AG04450 (cell line): ENCODE results near the gene PEX26. TPM values are rescaled to one million over a fixed set of nuclear protein-coding genes. Genes with fewer than 3 reads are reported as not detected.

Source experiments
- CTCF ChIA-PET: fragments of 300-600, 350-600 bp; formaldehyde crosslinking; extraction: SDS; loops from one replicate; lab custom pipeline; 2022; ENCODE audit warnings: antibody characterized with exemption, inconsistent platforms; lab: Charles Lee
- POLR2A ChIA-PET: fragments of 350-600 bp; formaldehyde crosslinking; extraction: SDS; loops from one replicate; lab custom pipeline; 2021; ENCODE audit warnings: antibody characterized with exemption, inconsistent platforms; lab: Yijun Ruan, JAX
- DNase-seq: peaks from one replicate; pipeline ENCODE4 v3.0.0-alpha.2; 2011; ENCODE audit warnings: low read depth, low spot score
- H3K27ac ChIP-seq: one replicate; pipeline ENCODE4 v1.5.1; 2012; ENCODE audit warnings: low read depth, low read length, control low read depth
- H3K27me3 ChIP-seq: one replicate; pipeline ENCODE4 v1.6.0; 2012; ENCODE audit warnings: low read length; ENCODE audit not compliant: control insufficient read depth, insufficient read depth
- H3K4me3 ChIP-seq: 2 replicates; pipeline ENCODE4 v1.5.1; 2011; ENCODE audit warnings: mild to moderate bottlenecking, low read depth, low read length, control low read depth
- H3K9me3 ChIP-seq: 2 replicates; pipeline ENCODE4 v1.5.1; 2012; ENCODE audit warnings: low read length; ENCODE audit not compliant: control insufficient read depth, insufficient read depth
- polyA plus RNA-seq: library from polyadenylated mRNA; depleted of rRNA; stranded (reverse); fragments of >200 nt; gene quantifications from 2 replicates; pipeline ENCODE4 v1.2.3, GENCODE V29; 2011
- TF ChIP-seq, protein P1 (sequence below): IDR thresholded peaks from 2 replicates; pipeline ENCODE4 v1.5.1; 2011; ENCODE audit warnings: low read depth, low read length, control low read depth, inconsistent platforms

Gene PEX26
- polyA plus RNA-seq, 1 experiment = 20.8 TPM

DNA sequence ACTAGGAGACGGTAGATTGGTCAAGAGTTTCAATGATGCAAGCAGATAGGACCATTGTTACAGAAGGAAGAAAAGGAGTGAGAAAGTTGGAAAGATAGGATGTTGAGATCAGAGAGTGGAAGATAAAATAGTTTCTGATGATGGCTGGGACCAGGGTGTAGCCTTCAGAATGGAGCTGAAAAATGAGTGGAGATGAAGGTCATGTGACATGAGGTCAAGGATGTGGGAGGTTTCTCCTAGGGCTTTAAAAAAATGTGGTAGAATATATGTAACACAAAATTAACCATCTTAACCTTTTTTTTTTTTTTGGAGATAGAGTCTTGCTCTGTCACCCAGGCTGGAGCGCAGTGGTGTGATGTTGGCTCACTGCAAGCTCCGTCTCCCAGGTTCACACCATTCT lies 18.3 kb upstream of the PEX26 start:
- ChIA-PET POLR2A (no interaction called here), CTCF (interaction anchor here (1.0 kb wide), 1 partner anchor 17 kb away, joined by 3 read pairs; no protein-coding TSS in a partner anchor)
- no peak for DNase-seq
- TF ChIP-seq, protein P1, sequence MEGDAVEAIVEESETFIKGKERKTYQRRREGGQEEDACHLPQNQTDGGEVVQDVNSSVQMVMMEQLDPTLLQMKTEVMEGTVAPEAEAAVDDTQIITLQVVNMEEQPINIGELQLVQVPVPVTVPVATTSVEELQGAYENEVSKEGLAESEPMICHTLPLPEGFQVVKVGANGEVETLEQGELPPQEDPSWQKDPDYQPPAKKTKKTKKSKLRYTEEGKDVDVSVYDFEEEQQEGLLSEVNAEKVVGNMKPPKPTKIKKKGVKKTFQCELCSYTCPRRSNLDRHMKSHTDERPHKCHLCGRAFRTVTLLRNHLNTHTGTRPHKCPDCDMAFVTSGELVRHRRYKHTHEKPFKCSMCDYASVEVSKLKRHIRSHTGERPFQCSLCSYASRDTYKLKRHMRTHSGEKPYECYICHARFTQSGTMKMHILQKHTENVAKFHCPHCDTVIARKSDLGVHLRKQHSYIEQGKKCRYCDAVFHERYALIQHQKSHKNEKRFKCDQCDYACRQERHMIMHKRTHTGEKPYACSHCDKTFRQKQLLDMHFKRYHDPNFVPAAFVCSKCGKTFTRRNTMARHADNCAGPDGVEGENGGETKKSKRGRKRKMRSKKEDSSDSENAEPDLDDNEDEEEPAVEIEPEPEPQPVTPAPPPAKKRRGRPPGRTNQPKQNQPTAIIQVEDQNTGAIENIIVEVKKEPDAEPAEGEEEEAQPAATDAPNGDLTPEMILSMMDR = no peak
- no peaks in the 10 kb centered on the region for H3K9me3 ChIP-seq
- H3K4me3 ChIP-seq = no peak overlapping the region
- H3K27me3 ChIP-seq = no peaks in the 10 kb centered on the region
- H3K27ac ChIP-seq = peak overlapping the region; percentile 11

DNA sequence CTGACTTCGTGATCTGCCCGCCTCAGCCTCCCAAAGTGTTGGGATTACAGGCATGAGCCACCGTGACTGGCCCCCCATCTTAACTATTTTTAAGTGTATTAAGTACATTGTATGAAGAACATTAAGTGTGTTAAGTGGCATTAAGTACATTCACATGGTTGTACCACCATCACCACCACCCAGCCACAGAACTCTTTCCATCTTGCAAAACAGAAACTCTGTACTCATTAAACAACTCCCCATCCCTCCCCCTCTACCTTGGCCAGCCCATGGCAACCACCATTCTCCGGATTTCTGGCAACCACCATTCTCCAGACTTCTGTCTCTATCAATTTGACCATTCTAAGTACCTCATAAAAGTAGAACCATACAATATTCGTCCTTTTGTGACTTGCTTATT lies 17.8 kb upstream of the PEX26 start:
- H3K4me3 ChIP-seq = no peak overlapping the region
- no peaks in the 10 kb centered on the region for H3K9me3 ChIP-seq
- TF ChIP-seq, protein P1 = no peak
- H3K27ac ChIP-seq = no peak overlapping the region
- ChIA-PET POLR2A (no interaction called here), CTCF (interaction anchor here (1.0 kb wide), 1 partner anchor 16 kb away, joined by 3 read pairs; no protein-coding TSS in a partner anchor)
- no peaks in the 10 kb centered on the region for H3K27me3 ChIP-seq
- DNase-seq = no peak

DNA sequence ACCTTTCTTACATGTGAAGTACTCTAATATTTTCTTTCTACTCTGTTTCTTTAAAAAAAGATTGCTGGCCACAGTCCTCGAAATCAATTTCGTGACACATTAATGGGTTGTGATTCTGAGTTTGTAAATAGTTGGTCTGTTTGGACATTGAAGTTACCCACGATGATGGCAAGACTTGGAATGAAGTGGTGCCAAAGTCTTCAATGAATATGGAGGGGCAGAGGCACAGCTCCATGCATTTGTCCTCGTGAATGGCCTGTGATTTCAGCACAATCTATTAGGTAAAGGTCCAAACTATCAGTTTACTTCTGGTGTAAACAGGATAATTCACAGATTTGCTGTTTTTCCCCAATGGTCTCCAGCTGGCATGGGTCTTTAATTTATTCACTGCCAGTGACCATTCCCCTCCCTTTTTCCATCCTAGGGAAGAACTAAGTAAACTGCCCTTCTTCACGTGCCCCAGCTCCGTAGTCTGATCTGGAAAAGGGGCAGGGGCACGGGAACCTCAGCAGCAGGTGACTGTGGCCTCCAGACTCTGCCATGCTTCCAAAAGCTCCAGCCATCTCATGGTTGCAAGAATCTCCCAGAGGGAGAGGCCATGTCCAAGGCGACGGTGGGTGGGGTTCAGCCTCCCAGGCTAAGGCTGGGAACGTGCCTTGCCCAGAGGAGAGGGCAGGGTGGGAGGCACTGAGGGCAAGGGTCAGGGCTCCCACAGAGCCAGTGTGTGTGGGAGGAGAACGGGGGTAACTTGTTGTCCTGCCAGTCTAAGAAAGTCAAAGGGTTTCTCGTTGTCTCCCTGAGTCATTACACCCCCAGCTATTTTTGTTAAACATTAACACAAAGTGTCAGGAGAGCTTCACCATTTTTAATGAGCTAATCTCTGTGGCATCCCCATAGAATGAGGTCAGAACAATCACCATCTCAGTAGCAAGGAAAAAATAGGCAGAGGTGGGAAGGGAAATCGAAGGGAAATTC lies 16.9 kb upstream of the PEX26 start:
- TF ChIP-seq, protein P1 = no peak
- no peak for DNase-seq
- Histone ChIP-seq H3K27ac (no peak overlapping the region), H3K9me3 (no peaks in the 10 kb centered on the region), H3K4me3 (no peak overlapping the region), H3K27me3 (no peaks in the 10 kb centered on the region)
- CTCF ChIA-PET = interaction anchor here (1.0 to 1.1 kb wide), 2 partner anchors 15 to 37 kb away, joined by 3 to 6 read pairs; no protein-coding TSS in a partner anchor
- POLR2A ChIA-PET = interaction anchor here (1.3 kb wide), 1 partner anchor 29 kb away, joined by 5 read pairs; no protein-coding TSS in a partner anchor

DNA sequence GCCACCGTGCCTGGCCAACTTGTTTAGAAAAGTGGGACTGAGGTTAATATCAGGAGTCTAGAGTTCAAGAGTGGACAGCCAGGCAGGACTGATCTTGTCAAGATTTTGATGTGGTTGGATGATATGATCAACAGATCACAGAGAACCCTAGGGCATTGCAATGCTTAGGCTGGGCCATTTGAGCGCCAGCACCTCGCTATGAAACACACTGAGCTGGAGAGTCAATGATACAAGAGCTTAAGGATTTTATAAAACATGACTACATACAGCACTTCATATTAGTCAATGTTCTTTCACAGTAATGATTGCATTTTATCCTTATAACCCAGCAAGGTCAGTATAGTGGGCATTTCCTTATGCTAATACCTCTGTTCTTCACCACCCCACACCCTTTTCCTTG lies 15.4 kb upstream of the PEX26 start:
- Histone ChIP-seq H3K9me3 (no peaks in the 10 kb centered on the region), H3K4me3 (no peak overlapping the region), H3K27me3 (no peaks in the 10 kb centered on the region), H3K27ac (no peak overlapping the region)
- POLR2A ChIA-PET = interaction anchor here (1.2 kb wide), 1 partner anchor 31 kb away, joined by 4 read pairs; no protein-coding TSS in a partner anchor
- CTCF ChIA-PET = interaction anchor here (1.0 to 2.2 kb wide), 2 partner anchors 14 to 37 kb away, joined by 3 to 8 read pairs; no protein-coding TSS in a partner anchor
- TF ChIP-seq, protein P1 = no peak
- no peak for DNase-seq
